HepG2 (cell line): Measurements from ENCODE around the gene TAF12. TPM values are rescaled to one million over a fixed set of nuclear protein-coding genes. Genes with fewer than 3 reads are reported as not detected.

Experiments used
- CBFB ChIP-seq: sonication (generic); formaldehyde crosslinking; IDR thresholded peaks from 2 replicates; pipeline ENCODE4 v1.4.0; 2020; ENCODE audit warnings: missing genetic modification reagents
- DZIP1 ChIP-seq: sonication (generic); formaldehyde crosslinking; IDR thresholded peaks from 2 replicates; pipeline ENCODE4 v1.5.0; 2020; ENCODE audit warnings: mild to moderate bottlenecking, missing genetic modification reagents
- KAT8 ChIP-seq: IDR thresholded peaks from 2 replicates; pipeline ENCODE4 v1.6.1; 2016; ENCODE audit warnings: missing genetic modification reagents, missing compliant biosample characterization
- NR1H2 ChIP-seq: sonication (generic); formaldehyde crosslinking; IDR thresholded peaks from 2 replicates; pipeline ENCODE4 v1.8.1; 2022; ENCODE audit warnings: low read depth, missing genetic modification reagents, borderline replicate concordance
- PAXIP1 ChIP-seq: sonication (generic); formaldehyde crosslinking; conservative IDR thresholded peaks from 2 replicates; pipeline ENCODE4 v1.4.0; 2020; ENCODE audit warnings: mild to moderate bottlenecking, missing genetic modification reagents, moderate library complexity
- SATB2 ChIP-seq: sonication (generic); formaldehyde crosslinking; IDR thresholded peaks from 2 replicates; pipeline ENCODE4 v1.5.0; 2020; ENCODE audit warnings: missing genetic modification reagents
- SP5 ChIP-seq: IDR thresholded peaks from 2 replicates; pipeline ENCODE4 v1.6.1; 2016; ENCODE audit warnings: low read depth, borderline replicate concordance
- TAF1 ChIP-seq: sonication (generic); formaldehyde crosslinking; IDR thresholded peaks from 2 replicates; pipeline ENCODE4 v1.4.0; 2020; ENCODE audit warnings: missing genetic modification reagents
- TBX2 ChIP-seq: sonication (generic); formaldehyde crosslinking; IDR thresholded peaks from 2 replicates; pipeline ENCODE4 v1.5.0; 2020; ENCODE audit warnings: missing genetic modification reagents, mild to moderate bottlenecking, borderline replicate concordance
- TOE1 ChIP-seq: sonication (generic); formaldehyde crosslinking; IDR thresholded peaks from 2 replicates; pipeline ENCODE4 v1.4.0; 2020; ENCODE audit warnings: mild to moderate bottlenecking, missing genetic modification reagents
- USF2 ChIP-seq, 2 experiments: sonication (generic) in 1 of 2; formaldehyde crosslinking in 1 of 2; IDR thresholded peaks; 2 replicates each; pipeline versions ENCODE4 v1.5.1 to v1.6.1; 2011 to 2020; ENCODE audit warnings: borderline replicate concordance in 1 of 2, low read depth in 1 of 2, low read length in 1 of 2, mild to moderate bottlenecking in 1 of 2, missing genetic modification reagents in 1 of 2, moderate library complexity in 1 of 2
- YEATS2 ChIP-seq: sonication (generic); formaldehyde crosslinking; IDR thresholded peaks from 2 replicates; pipeline ENCODE4 v1.4.0; 2020; ENCODE audit warnings: missing genetic modification reagents, borderline replicate concordance
- ZBTB21 ChIP-seq: sonication (generic); formaldehyde crosslinking; IDR thresholded peaks from 2 replicates; pipeline ENCODE4 v1.4.0; 2020; ENCODE audit warnings: missing genetic modification reagents
- ZNF331 ChIP-seq: sonication (generic); formaldehyde crosslinking; IDR thresholded peaks from 2 replicates; pipeline ENCODE4 v1.4.0; 2020; ENCODE audit warnings: missing genetic modification reagents
- ZNF33B ChIP-seq: sonication (generic); formaldehyde crosslinking; IDR thresholded peaks from 2 replicates; pipeline ENCODE4 v1.5.1; 2020; ENCODE audit warnings: mild to moderate bottlenecking, missing genetic modification reagents
- ZNF350 ChIP-seq: sonication (generic); formaldehyde crosslinking; IDR thresholded peaks from 2 replicates; pipeline ENCODE4 v1.4.0; 2020; ENCODE audit warnings: mild to moderate bottlenecking, low read depth, missing genetic modification reagents, borderline replicate concordance
- ZNF510 ChIP-seq: sonication (generic); formaldehyde crosslinking; IDR thresholded peaks from 2 replicates; pipeline ENCODE4 v1.4.0; 2020; ENCODE audit warnings: low read depth, mild to moderate bottlenecking, missing genetic modification reagents
- ZNF724P ChIP-seq: sonication (generic); formaldehyde crosslinking; IDR thresholded peaks from 2 replicates; pipeline ENCODE4 v1.8.0; 2022; ENCODE audit warnings: missing genetic modification reagents, borderline replicate concordance
- ZNF747 ChIP-seq: sonication (generic); formaldehyde crosslinking; IDR thresholded peaks from 2 replicates; pipeline ENCODE4 v1.8.1; 2023; ENCODE audit warnings: missing genetic modification reagents, mild to moderate bottlenecking, borderline replicate concordance
- ZNF777 ChIP-seq: sonication (generic); formaldehyde crosslinking; IDR thresholded peaks from 2 replicates; pipeline ENCODE4 v1.4.0; 2020; ENCODE audit warnings: missing genetic modification reagents
- ZNF781 ChIP-seq: sonication (generic); formaldehyde crosslinking; IDR thresholded peaks from 2 replicates; pipeline ENCODE4 v1.5.1; 2020; ENCODE audit warnings: borderline replicate concordance, mild to moderate bottlenecking, missing genetic modification reagents; ENCODE audit errors: not compliant biosample characterization
- polyA plus RNA-seq, 8 experiments: library from polyadenylated mRNA; depleted of rRNA in 3 of 8; stranded (reverse) in 7 of 8; unstranded in 1 of 8; fragments of >200 nt; fragmentation: Illumina TruSeq in 4 of 8; extraction: Trizol in 4 of 8; gene quantifications; 2 replicates each; pipeline versions ENCODE4 v1.2.1 to v1.2.3, GENCODE V29; 2011 to 2016; ENCODE audit warnings: low read depth in 4 of 8, missing spikeins in 1 of 8, mixed read lengths in 1 of 8; ENCODE audit not compliant: insufficient read depth in 1 of 8
- total RNA-seq, 5 experiments: library from RNA; depleted of rRNA; stranded (reverse); fragments of >200 nt; fragmentation: Illumina TruSeq; extraction: Trizol; gene quantifications; 2 replicates each; pipeline ENCODE4 v1.2.3, GENCODE V29; 2016; ENCODE audit warnings: low read depth in 1 of 5

The TAF12 gene
- total and polyA plus RNA-seq, 2 of the 13 experiments (the other 11 are each of a cell fraction or from before 2014, with no cell fraction given): 16.3 to 17.1 TPM

- TF ChIP-seq USF2 (IDR thresholded peaks at IDR 0.05; ENCODE audit: low read depth, low read length) (peak; percentile 78), USF2 (CRISPR knock-in tag; IDR thresholded peaks at IDR 0.05; ENCODE audit: borderline replicate concordance) (peak; percentile 81), KAT8 (CRISPR knock-in tag) (peak; percentile 94), ZNF350 (CRISPR knock-in tag) (peak; percentile 88), SP5 (peak; percentile 75), YEATS2 (CRISPR knock-in tag) (peak; percentile 95; the same call in 1 of the 2 replicates), CBFB (peak; percentile 82), ZNF724P (CRISPR knock-in tag) (no peak; the same call in 1 of the 2 replicates), NR1H2 (CRISPR knock-in tag) (peak; percentile 74; the same call in 1 of the 2 replicates), DZIP1 (no peak), TAF1 (CRISPR knock-in tag) (peak; percentile 98), ZBTB21 (CRISPR knock-in tag) (peak; percentile 60), TBX2 (CRISPR knock-in tag) (peak; percentile 86), ZNF331 (CRISPR knock-in tag) (no peak; the same call in 1 of the 2 replicates), TOE1 (peak; percentile 45; the same call in 1 of the 2 replicates), ZNF781 (CRISPR knock-in tag) (peak; percentile 55), SATB2 (CRISPR knock-in tag) (peak; percentile 27; the same call in 1 of the 2 replicates), ZNF747 (CRISPR knock-in tag) (peak; percentile 80; the same call in 1 of the 2 replicates), ZNF510 (CRISPR knock-in tag) (no peak), PAXIP1 (peak; percentile 54), ZNF777 (CRISPR knock-in tag) (peak; percentile 57; the same call in 1 of the 2 replicates), ZNF33B (CRISPR knock-in tag) (peak; percentile 84; the same call in 1 of the 2 replicates)
These were observed at the start of gene TAF12 (continued) for GRCh38 chr1:28642847-28643635.
